DMS53 (cell line): ENCODE data around the gene SUGP2.

Experiments
- DNase-seq: peaks from one replicate; lab custom pipeline; 2025; lab: John Stamatoyannopoulos, UW

SUGP2 gene

GRCh38 chr19:19059018-19059836 lies 25.9 kb upstream of the SUGP2 start:
- no peak for DNase-seq

- DNase-seq = no peak
These were observed 24.4 kb upstream of the SUGP2 start for GRCh38 chr19:19057720-19058119.

DNA sequence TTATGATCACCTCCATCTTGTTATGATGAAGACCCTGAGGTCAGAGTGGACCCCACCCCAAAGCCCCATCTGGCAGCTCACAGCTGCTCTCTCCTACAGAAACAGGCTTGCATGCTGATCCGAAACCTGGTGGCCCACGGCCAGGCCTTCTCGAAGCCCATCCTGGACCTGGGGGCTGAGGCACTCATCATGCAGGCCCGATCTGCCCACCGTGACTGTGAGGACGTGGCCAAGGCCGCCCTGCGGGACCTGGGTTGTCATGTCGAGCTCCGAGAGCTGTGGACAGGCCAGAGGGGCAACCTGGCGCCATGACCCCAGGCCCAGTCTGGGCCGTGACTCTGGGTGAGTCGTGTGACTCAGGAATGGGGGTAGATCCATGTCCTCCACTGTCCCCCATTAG lies 24.0 kb upstream of the SUGP2 start:
- DNase-seq = no peak

GRCh38 chr19:19056636-19057275 lies 23.4 kb upstream of the SUGP2 start:
- DNase-seq = no peak

DNA sequence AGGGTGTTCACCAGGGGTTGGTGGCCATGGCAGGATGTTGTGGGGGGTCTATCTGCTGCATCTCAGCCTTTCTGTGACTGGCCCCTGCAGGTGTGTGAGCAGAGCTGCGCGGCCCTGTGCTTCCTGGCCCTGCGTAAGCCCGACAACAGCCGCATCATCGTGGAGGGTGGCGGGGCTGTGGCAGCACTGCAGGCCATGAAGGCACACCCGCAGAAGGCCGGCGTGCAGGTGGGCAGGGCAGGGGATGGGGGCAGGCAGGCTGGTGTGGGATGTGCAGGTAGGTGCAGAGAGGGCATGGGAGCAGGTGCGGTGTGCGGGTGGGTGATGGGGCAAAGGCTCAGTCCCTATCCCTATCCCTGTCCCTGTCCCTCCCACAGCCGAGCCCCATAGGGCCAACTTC lies 22.4 kb upstream of the SUGP2 start:
- DNase-seq = no peak

DNA sequence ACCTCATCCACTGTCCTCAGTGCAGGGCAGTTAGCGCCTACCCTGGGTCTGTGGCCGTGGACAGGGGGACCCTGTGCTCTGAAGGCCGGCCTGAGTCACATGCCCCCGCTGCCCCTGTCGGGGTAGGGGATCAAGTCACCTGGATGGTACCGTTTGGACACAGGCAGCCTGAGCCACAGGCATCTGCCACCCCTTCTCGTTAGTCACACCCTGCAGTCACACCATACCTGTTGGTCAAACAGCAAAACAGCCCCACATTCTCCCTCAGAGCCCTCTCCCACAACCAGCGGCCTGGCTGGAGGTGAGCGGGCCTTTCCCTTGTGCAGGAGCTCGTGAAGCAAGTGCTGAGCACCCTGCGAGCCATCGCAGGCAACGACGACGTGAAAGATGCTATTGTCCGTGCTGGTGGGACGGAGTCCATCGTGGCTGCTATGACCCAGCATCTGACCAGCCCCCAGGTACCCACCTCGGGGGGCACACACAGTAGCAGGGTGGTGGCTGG lies 21.7 kb upstream of the SUGP2 start:
- no peak for DNase-seq

- DNase-seq = no peak
These were observed 21.1 kb upstream of the SUGP2 start for GRCh38 chr19:19054315-19054938.

- peak; percentile 81 for DNase-seq
These were observed 20.4 kb upstream of the SUGP2 start for GRCh38 chr19:19053508-19054314.

DNA sequence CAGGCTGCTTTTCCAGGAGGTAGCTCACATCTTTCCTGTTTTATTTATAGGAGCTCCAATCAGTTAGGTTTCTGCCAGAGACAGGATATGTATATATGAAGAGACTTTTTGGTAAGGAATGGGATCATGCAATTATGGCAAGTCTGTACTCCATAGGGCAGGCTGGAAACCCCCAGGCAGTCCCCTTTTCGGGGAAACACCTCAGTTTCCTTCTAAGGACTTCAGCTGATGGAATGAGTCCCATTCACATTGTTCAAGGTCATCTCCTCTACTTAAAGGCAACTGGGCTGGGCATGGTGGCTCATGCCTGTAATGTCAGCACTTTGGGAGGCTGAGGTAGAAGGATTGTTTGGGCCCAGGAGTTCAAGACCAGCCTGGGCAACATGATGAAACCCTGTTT lies 19.6 kb upstream of the SUGP2 start:
- DNase-seq = no peak

DNA sequence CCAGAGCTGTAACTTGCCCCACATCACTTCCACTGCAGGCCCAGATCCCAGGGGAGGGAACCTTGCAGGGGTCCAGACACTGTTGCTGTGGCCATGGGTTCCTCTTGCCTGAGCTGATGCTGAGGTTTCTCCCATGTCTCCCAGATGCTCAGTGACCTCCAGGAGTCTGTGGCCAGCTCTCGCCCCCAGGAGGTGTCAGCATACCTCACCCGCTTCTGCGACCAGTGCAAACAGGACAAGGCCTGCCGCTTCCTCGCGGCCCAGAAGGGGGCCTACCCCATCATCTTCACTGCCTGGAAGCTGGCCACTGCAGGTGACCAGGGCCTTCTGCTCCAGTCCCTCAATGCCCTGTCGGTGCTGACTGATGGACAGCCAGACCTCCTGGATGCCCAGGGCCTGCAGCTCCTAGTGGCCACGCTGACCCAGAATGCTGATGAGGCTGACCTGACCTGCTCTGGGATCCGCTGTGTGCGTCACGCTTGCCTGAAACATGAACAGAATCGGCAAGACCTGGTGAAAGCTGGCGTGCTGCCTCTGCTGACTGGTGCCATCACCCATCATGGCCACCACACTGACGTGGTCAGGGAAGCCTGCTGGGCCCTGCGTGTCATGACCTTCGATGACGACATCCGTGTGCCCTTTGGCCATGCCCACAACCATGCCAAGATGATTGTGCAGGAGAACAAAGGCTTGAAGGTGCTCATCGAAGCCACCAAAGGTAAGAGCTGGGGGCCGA lies 18.3 kb upstream of the SUGP2 start:
- DNase-seq = peak; percentile 8

- DNase-seq = no peak
These were observed 17.4 kb upstream of the SUGP2 start for GRCh38 chr19:19050731-19051130.

- DNase-seq = no peak
These were observed 16.8 kb upstream of the SUGP2 start for GRCh38 chr19:19050104-19050503.

GRCh38 chr19:19049406-19049805 lies 16.1 kb upstream of the SUGP2 start:
- DNase-seq = no peak

DNA sequence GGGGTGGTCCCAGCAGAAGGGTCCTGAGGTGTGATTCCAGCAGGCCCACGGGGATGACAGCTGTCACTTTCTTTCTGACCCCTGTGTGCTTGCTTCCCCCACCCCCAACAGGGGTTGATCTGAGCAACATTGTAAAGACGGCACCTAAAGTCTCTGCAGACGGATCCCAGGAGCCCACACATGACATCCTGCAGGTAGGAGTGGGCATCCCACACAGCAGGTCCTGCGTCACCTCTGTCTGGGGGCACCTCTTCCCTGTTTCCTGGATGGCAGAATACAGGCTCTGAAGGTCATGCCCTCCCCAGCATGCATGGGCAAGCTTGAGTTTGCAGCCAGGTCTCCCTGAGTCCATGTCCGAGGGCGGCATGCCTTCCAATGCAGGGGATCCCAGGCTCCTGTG lies 10.6 kb upstream of the SUGP2 start:
- DNase-seq = no peak

DNA sequence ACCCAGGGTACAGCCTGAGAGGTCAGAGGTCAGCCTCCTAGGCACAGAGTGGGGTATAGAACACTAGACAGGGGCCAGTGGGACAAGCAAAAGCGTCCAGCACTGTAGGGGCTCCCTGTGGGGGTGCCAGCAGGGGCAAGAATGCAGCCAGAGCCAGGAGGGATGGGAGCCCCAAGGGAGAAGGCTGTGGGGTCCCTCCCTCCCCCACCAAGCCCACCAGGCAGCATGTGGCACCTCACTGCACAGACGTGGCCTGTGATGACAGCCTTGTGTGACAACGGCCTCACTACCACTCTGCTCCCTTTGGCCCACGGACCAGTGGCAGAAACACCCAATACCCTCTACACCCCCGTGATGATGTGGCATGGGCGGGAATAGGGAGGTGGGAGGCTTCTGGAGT lies 10.2 kb upstream of the SUGP2 start:
- DNase-seq = no peak

DNA sequence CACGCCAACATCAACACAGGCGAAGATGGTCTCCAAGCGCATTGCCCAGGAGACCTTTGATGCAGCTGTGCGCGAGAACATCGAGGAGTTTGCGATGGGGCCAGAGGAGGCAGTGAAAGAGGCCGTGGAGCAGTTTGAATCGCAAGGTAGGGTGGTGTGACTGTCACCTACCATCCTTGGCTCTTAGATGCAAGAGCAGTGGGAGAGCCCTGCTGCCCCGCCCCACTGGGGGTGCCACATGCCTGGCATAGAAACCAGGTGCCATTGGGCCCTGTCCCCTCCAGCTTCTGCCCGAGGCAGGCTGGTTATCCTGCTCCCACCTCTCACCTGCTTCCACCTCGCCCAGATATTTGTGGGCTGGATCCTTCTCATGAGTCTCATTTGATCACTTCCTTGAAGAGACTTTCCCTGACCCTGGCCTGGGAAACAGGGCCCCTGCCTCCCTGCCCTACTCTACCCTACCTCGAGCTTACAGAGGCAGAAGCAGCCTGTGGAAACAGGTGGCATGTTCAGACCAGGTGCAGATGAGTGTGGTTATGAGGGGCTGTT lies 9.5 kb upstream of the SUGP2 start:
- DNase-seq = no peak

GRCh38 chr19:19040417-19040816 lies 7.1 kb upstream of the SUGP2 start:
- peak; percentile 31 for DNase-seq

DNA sequence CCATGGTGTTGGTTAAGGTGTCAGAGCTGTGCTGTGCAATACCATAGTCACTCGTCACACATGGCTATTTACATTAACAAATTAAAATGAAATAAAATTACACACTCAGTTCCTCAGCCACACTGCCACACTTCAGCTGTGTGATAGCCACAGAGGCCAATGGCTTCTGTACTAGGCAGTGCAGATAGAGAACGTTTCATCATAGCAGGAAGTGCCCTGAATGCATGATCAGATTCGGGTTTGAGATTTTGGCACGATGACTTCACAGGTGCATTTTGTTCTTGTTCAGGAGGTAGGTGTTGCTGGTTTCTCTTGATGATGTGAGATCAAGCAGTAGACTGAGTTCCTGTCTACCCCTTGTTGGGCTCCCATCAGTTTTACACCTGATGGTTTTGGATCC lies 6.6 kb upstream of the SUGP2 start:
- DNase-seq = no peak

- DNase-seq = peak; percentile 87
These were observed 897 bp upstream of the SUGP2 start for GRCh38 chr19:19034204-19034624.

DNA sequence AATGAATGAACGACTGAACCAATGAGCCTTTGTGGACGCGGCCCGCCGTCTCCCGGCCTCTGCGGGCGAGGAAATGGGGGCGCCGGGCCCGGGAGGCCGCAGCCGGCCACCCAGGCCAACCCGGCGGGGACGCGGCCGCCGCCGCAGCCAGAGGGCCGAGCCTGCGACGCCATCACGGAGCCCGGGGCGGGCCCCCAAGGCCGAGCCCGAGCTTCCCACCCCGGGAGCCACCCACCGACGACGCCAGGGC lies 216 bp downstream of the SUGP2 start:
- no peak for DNase-seq

GRCh38 chr19:19032420-19033175 lies 719 bp downstream of the SUGP2 start:
- DNase-seq = peak; percentile 18
